Lung microvascular endothelial cell (primary cell): ENCODE data around the gene MYZAP. TPM values are rescaled to one million over a fixed set of nuclear protein-coding genes. Genes with fewer than 3 reads are reported as not detected.

Experiments
- total RNA-seq: library from RNA; depleted of rRNA; stranded (reverse); fragments of >200 nt; gene quantifications from 2 replicates; pipeline ENCODE4 v1.2.1, GENCODE V29; 2014

The MYZAP gene
- total RNA-seq, 1 donor from 2014 or later: 86.3 TPM

Other genes with a start within 250 kb of the MYZAP start
- gene CGNL1, start 215.4 kb upstream of the MYZAP start, total RNA-seq: 17.9 and 38.3 TPM in 2 replicates
- 200 and 211 TPM in 2 replicates for gene POLR2M, start 114.8 kb downstream of the MYZAP start, total RNA-seq